K562 (cell line): Measurements from ENCODE around the gene GFOD2. TPM values are rescaled to one million over a fixed set of nuclear protein-coding genes. Genes with fewer than 3 reads are reported as not detected.

Source experiments
- CSDE1 ChIP-seq, 2 experiments: fragments of 450-650 bp; IDR thresholded peaks; 2 replicates each; pipeline ENCODE4 v1.6.1; 2016; ENCODE audit warnings: mild to moderate bottlenecking in 1 of 2
- FOXJ2 ChIP-seq: fragments of 200-800 bp; sonication (Bioruptor generic); IDR thresholded peaks from 2 replicates; pipeline ENCODE4 v1.6.1; 2016; ENCODE audit warnings: missing genetic modification characterization, missing compliant biosample characterization
- HNRNPL ChIP-seq: fragments of 200-400 bp; formaldehyde crosslinking; IDR thresholded peaks from 2 replicates; pipeline ENCODE4 v1.6.1; 2017; ENCODE audit warnings: low read depth, mild to moderate bottlenecking, low read length
- HOXB6 ChIP-seq: fragments of 250-450 bp; sonication (Bioruptor Pico); IDR thresholded peaks from 2 replicates; pipeline ENCODE4 v1.5.1; 2022; ENCODE audit warnings: mild to moderate bottlenecking, borderline replicate concordance
- MAZ ChIP-seq, 2 experiments: fragments of 450-650 bp in 1 of 2; sonication (generic) in 1 of 2; formaldehyde crosslinking; IDR thresholded peaks in 1 of 2; conservative IDR thresholded peaks in 1 of 2; 2 replicates each; pipeline versions ENCODE4 v1.4.0 to v1.5.0; 2020; ENCODE audit warnings: mild to moderate bottlenecking in 1 of 2, missing genetic modification reagents in 1 of 2
- MCM3 ChIP-seq: fragments of 450-650 bp; IDR thresholded peaks from 2 replicates; pipeline ENCODE4 v1.6.1; 2016
- POLR2G ChIP-seq: fragments of 200-400 bp; formaldehyde crosslinking; IDR thresholded peaks from 2 replicates; pipeline ENCODE4 v1.6.1; 2017; ENCODE audit warnings: low read depth, mild to moderate bottlenecking, antibody characterized with exemption, low read length, moderate library complexity
- PTBP1 ChIP-seq: fragments of 200-400 bp; formaldehyde crosslinking; IDR thresholded peaks from 2 replicates; pipeline ENCODE4 v1.6.1; 2017; ENCODE audit warnings: low read depth, low read length
- XRCC4 ChIP-seq: IDR thresholded peaks from one replicate; pipeline ENCODE4 v1.6.1; 2011; ENCODE audit not compliant: insufficient read depth, insufficient read length; ENCODE audit errors: extremely low read depth
- ZNF3 ChIP-seq: fragments of 250-450 bp; sonication (Bioruptor Pico); IDR thresholded peaks from 2 replicates; pipeline ENCODE4 v1.5.0; 2021; ENCODE audit warnings: mild to moderate bottlenecking, moderate library complexity
- ZNF75A ChIP-seq: fragments of 450-650 bp; formaldehyde crosslinking; IDR thresholded peaks from 2 replicates; pipeline ENCODE4 v1.4.0; 2020; ENCODE audit warnings: mild to moderate bottlenecking
- polyA plus RNA-seq, 8 experiments: library from polyadenylated mRNA; depleted of rRNA in 4 of 8; stranded (reverse) in 5 of 8; unstranded in 3 of 8; fragments of >200 nt; fragmentation: Nextera tagmentation in 2 of 8; fragmentation: Illumina TruSeq in 1 of 8; extraction: Ambion mirVana in 2 of 8; extraction: Trizol in 1 of 8; gene quantifications; 2 replicates each; pipeline versions ENCODE4 v1.2.1 to v1.2.3, GENCODE V29; 2011 to 2014; ENCODE audit warnings: inconsistent platforms in 1 of 8, missing spikeins in 1 of 8
- total RNA-seq, 7 experiments: library from RNA; depleted of rRNA in 6 of 7; stranded (reverse); fragments of >200 nt in 6 of 7; fragmentation: Illumina TruSeq in 2 of 7; extraction: Trizol in 2 of 7; gene quantifications; 2 replicates each; pipeline versions ENCODE4 v1.2.1 to v1.2.3, GENCODE V29; 2011 to 2021; ENCODE audit warnings: low replicate concordance in 1 of 7
- TF ChIP-seq, protein P1 (sequence below): fragments of 450-650 bp; conservative IDR thresholded peaks from 2 replicates; pipeline ENCODE4 v1.6.1; 2016; ENCODE audit warnings: missing genetic modification characterization, low read depth, mild to moderate bottlenecking, control low read depth, missing compliant biosample characterization
- TF ChIP-seq, protein P2 (sequence below): fragments of 250-450 bp; sonication (Bioruptor Pico); IDR thresholded peaks from 2 replicates; pipeline ENCODE4 v1.8.0; 2022; ENCODE audit warnings: moderate library complexity, mild to moderate bottlenecking, inconsistent platforms
- TF ChIP-seq, protein P3 (sequence below): fragments of 250-450 bp; sonication (Bioruptor Pico); IDR thresholded peaks from 2 replicates; pipeline ENCODE4 v1.4.0; 2020
- TF ChIP-seq, protein P4 (sequence below): fragments of 250-450 bp; sonication (Bioruptor Pico); IDR thresholded peaks from 2 replicates; pipeline ENCODE4 v1.8.0; 2021; ENCODE audit warnings: moderate library complexity, mild to moderate bottlenecking, inconsistent platforms
- TF ChIP-seq, protein P5 (sequence below): fragments of 200-400 bp; formaldehyde crosslinking; IDR thresholded peaks from 2 replicates; pipeline ENCODE4 v1.6.1; 2017; ENCODE audit warnings: mild to moderate bottlenecking, low read depth, low read length, moderate library complexity
- TF ChIP-seq, protein P6 (sequence below): fragments of 200-800 bp; sonication (Bioruptor generic); IDR thresholded peaks from 2 replicates; pipeline ENCODE4 v1.6.1; 2016; ENCODE audit warnings: missing genetic modification characterization, missing compliant biosample characterization

GFOD2 gene
- total and polyA plus RNA-seq, 9 of the 15 experiments (the other 6 are each of a cell fraction or from before 2014, with no cell fraction given): 1.9 to 15.8 (median 11.1) TPM

DNA sequence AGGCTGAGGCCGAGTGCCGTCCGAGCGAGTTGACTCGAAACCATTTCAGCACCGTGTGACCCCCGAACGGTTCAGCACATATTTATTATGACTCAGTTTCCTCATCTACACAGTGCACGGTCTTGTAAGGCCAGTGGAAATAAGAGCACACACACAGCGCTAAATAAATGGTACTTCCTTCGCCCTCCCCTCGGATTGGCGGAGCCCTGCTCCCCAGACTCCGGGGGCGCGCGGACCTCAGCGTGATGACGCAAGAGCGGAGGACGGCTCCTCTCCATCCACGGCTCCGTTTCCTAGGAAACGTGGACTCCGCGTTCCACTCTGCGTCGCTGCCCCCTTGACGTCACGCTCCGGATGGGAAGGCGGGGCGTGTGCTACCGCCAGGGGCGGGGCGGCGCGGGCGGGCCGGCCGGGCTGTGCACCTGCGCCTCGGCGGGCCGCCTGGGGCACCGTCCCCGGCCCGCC is 58.5 kb downstream of the GFOD2 start, which contains the start of gene PARD6A (continued):
- TF ChIP-seq, protein P1, sequence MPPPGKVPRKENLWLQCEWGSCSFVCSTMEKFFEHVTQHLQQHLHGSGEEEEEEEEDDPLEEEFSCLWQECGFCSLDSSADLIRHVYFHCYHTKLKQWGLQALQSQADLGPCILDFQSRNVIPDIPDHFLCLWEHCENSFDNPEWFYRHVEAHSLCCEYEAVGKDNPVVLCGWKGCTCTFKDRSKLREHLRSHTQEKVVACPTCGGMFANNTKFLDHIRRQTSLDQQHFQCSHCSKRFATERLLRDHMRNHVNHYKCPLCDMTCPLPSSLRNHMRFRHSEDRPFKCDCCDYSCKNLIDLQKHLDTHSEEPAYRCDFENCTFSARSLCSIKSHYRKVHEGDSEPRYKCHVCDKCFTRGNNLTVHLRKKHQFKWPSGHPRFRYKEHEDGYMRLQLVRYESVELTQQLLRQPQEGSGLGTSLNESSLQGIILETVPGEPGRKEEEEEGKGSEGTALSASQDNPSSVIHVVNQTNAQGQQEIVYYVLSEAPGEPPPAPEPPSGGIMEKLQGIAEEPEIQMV (tag): no peak
- TF ChIP-seq FOXJ2 (tag) (no peak), MCM3 (no peak), MAZ (CRISPR knock-in tag; conservative IDR thresholded peaks at IDR 0.05 in 1 of 2, IDR thresholded peaks at IDR 0.05 in 1 of 2) (peak in 1 of 2 experiments; percentile 78; a peak in 3 of 4 replicates), XRCC4 (no peak), POLR2G (no peak), PTBP1 (no peak), ZNF3 (CRISPR knock-in tag) (no peak), HOXB6 (CRISPR knock-in tag) (no peak), ZNF75A (no peak), HNRNPL (no peak), CSDE1 (IDR thresholded peaks at IDR 0.05) (peak in 1 of 2 experiments; percentile 73; a peak in 1 of 4 replicates)
- TF ChIP-seq, protein P2, sequence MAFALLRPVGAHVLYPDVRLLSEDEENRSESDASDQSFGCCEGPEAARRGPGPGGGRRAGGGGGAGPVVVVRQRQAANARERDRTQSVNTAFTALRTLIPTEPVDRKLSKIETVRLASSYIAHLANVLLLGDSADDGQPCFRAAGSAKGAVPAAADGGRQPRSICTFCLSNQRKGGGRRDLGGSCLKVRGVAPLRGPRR (CRISPR knock-in tag): no peak
- TF ChIP-seq, protein P3, sequence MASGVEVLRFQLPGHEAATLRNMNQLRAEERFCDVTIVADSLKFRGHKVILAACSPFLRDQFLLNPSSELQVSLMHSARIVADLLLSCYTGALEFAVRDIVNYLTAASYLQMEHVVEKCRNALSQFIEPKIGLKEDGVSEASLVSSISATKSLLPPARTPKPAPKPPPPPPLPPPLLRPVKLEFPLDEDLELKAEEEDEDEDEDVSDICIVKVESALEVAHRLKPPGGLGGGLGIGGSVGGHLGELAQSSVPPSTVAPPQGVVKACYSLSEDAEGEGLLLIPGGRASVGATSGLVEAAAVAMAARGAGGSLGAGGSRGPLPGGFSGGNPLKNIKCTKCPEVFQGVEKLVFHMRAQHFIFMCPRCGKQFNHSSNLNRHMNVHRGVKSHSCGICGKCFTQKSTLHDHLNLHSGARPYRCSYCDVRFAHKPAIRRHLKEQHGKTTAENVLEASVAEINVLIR (CRISPR knock-in tag): peak; percentile 87
- TF ChIP-seq, protein P4, sequence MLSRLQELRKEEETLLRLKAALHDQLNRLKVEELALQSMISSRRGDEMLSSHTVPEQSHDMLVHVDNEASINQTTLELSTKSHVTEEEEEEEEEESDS (CRISPR knock-in tag): no peak
- TF ChIP-seq, protein P5, sequence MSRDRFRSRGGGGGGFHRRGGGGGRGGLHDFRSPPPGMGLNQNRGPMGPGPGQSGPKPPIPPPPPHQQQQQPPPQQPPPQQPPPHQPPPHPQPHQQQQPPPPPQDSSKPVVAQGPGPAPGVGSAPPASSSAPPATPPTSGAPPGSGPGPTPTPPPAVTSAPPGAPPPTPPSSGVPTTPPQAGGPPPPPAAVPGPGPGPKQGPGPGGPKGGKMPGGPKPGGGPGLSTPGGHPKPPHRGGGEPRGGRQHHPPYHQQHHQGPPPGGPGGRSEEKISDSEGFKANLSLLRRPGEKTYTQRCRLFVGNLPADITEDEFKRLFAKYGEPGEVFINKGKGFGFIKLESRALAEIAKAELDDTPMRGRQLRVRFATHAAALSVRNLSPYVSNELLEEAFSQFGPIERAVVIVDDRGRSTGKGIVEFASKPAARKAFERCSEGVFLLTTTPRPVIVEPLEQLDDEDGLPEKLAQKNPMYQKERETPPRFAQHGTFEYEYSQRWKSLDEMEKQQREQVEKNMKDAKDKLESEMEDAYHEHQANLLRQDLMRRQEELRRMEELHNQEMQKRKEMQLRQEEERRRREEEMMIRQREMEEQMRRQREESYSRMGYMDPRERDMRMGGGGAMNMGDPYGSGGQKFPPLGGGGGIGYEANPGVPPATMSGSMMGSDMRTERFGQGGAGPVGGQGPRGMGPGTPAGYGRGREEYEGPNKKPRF: no peak
- TF ChIP-seq, protein P6, sequence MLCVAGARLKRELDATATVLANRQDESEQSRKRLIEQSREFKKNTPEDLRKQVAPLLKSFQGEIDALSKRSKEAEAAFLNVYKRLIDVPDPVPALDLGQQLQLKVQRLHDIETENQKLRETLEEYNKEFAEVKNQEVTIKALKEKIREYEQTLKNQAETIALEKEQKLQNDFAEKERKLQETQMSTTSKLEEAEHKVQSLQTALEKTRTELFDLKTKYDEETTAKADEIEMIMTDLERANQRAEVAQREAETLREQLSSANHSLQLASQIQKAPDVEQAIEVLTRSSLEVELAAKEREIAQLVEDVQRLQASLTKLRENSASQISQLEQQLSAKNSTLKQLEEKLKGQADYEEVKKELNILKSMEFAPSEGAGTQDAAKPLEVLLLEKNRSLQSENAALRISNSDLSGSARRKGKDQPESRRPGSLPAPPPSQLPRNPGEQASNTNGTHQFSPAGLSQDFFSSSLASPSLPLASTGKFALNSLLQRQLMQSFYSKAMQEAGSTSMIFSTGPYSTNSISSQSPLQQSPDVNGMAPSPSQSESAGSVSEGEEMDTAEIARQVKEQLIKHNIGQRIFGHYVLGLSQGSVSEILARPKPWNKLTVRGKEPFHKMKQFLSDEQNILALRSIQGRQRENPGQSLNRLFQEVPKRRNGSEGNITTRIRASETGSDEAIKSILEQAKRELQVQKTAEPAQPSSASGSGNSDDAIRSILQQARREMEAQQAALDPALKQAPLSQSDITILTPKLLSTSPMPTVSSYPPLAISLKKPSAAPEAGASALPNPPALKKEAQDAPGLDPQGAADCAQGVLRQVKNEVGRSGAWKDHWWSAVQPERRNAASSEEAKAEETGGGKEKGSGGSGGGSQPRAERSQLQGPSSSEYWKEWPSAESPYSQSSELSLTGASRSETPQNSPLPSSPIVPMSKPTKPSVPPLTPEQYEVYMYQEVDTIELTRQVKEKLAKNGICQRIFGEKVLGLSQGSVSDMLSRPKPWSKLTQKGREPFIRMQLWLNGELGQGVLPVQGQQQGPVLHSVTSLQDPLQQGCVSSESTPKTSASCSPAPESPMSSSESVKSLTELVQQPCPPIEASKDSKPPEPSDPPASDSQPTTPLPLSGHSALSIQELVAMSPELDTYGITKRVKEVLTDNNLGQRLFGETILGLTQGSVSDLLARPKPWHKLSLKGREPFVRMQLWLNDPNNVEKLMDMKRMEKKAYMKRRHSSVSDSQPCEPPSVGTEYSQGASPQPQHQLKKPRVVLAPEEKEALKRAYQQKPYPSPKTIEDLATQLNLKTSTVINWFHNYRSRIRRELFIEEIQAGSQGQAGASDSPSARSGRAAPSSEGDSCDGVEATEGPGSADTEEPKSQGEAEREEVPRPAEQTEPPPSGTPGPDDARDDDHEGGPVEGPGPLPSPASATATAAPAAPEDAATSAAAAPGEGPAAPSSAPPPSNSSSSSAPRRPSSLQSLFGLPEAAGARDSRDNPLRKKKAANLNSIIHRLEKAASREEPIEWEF (CRISPR knock-in tag): no peak
